HG02623 (cell line): Measurements from ENCODE around the gene CHST11.
A peak's percentile ranks its signal among the peaks of the same experiment; 100 is the strongest.

Experiments used
- ATAC-seq: cut with Tn5 transposase; IDR thresholded peaks from one replicate; pipeline ENCODE4 v1.9.1; 2021; ENCODE audit warnings: moderate library complexity; ENCODE audit not compliant: unreplicated experiment

CHST11 gene

DNA sequence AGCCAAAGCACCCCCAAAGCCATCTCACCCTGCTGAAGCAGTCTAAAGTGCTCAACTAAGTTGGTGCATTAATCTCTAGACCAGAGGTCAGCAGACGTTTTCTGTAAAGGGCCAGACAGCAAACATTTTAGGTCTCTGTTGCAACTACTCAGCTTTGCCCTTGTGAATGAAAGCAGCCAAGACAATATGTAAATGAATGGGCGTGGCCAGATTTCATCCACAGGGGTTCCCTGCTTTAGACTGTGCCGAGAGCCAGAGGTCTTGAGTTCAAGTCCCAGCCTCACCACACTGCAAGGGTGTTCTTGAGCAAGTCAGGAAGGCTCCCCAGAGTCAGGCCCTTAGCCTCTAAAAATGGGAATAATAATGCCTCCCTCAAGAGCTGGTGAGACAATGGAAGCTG, 166.2 kb downstream of the CHST11 start:
- no peak for ATAC-seq

DNA sequence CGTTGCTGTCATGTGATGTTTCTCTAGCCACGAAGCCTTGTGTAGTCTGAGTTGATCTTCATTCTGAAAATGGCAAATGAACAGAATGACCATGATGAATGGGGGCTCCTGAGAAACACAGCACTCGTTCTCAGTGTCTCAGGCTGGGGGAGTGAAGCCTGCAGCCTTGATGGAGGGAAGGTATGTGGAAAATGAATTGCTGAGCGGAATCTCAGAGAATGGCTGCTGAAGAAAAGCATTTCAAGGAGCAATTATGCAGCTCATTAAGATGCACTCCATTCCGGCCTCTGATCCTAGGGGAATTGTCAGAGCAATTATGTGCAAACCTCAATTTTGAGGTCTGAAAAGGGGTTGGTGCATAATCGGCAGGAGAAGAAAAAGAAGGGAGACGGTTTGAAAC, 167.1 kb downstream of the CHST11 start:
- ATAC-seq, result no peak

DNA sequence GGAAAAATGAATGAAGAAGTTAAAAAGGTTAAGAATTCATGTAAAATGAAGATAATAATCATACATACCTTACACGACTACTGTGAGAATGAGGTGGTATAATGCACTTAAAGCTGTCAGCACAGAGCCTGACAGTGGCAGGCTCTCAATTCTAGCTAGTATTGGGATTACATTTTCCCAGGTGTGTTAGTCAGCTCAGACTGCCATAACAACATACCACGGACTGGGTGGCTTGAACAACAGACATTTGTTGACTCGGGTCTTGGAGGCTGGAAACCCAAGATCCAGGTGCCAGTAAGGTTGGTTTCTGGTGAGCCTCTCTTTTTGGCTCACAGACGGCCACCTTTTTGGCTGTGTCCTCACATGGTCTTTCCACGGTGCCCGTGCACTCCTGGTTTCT, 167.8 kb downstream of the CHST11 start:
- no peak for ATAC-seq

- ATAC-seq, result no peak
These were observed 169.5 kb downstream of the CHST11 start for GRCh38 chr12:104626069-104626837.

- no peak for ATAC-seq
These were observed 170.7 kb downstream of the CHST11 start for GRCh38 chr12:104627231-104627989.

DNA sequence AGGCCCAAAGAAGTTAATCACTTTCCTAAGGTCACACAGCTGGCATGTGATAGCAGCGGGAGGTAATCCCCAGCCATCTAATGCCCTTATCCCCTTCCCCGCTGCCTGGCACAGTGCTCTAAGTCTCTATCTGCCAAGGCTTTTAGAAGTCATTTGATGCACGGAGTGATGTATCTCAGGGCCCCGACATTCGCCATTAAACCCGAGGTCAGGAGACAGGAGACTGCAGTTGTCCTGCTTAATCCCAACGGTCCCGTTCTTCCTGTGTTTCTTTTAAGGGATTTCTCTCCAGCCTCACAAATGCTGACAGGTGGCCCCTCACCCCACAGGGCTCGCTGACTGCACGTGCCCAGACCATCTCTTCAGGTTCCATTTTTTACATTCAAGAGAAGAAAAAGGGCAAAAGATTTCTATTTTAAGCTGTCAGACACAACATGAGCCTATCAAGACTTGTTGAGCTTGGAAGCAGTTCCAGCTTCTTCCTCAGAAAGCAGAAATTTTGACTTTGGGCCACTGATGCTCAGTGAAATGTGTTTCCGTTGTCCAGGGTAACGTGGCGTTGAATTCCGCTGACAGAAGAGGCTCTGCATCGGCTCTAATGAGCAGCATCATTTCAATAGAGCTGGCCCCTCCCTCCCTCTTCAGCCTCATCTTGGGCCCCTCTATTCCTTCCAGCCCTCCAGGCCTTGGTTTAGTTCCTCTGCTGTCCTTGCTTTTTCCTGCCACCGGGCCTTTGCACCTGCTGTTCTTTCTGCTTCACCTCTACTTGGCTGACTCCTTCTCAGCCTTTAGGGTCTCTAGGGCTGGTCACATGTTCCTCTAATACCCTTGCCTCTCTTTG, 171.5 kb downstream of the CHST11 start:
- no peak for ATAC-seq

GRCh38 chr12:104628831-104629135, 172.0 kb downstream of the CHST11 start:
- no peak for ATAC-seq

DNA sequence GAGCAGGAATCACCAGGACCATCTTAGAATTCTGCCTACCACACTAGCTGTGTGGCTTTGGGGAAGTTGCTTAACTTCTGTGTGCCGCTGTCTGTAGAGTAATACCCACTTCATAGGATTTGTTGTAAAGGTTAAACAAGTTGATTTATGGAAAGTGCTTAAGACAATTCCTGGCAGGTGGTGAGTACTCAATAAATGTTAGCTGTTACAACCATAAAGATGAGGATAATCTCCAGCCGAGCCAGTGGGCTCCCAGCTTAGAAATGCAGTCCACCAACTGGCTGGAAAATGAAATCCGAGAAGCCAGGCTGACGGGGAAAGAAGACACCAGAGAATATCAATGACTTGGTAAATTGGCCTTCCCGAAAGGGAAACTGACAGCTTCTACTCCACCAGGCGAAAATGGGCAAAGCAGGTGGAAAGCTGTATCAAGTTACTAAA, 173.5 kb downstream of the CHST11 start:
- ATAC-seq, result no peak

GRCh38 chr12:104631867-104632266, 175.1 kb downstream of the CHST11 start:
- ATAC-seq, result no peak

DNA sequence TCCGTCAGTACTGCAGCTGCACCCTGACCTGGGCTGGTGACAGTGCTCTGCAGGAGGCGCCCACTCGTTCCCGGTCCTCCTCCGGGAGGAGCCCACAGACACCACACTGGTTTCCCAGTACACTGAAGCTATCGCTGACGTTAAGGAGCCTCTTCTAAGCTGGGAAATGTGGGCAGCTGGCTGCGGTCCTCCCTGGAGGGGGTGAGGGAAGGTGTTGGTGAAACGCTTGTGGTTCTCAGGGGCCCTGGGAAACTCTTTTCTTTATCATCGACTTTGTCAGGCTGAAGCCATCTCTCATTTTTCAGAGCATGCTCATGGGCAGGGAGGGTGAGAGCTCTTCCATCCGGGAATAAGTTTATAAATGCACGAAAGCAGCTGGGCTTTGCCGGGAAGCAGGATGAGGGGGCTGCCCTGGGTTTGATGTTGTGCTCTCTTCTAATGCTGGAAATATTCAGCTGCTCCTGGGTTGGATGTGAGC, 176.0 kb downstream of the CHST11 start:
- no peak for ATAC-seq

GRCh38 chr12:104634044-104634443, 177.3 kb downstream of the CHST11 start:
- no peak for ATAC-seq

DNA sequence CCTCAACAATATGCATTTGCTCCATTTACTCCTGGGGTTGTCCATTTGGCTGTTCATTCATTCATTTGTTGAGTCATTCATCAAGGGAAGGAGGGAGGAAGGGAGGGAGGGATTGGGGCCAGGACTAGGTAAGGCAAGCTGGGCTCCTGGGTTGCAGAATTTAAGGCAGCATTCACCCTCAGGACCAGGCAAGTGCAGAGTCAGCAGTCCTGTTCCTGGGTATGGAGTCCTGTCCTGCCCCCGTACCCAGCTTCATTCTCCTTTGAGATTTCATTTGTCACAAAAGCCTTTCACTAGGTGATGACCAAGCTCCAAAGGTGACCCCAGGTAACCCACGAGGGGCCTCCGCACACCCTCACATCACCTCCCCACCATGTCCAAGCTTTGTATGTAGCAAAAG, 178.1 kb downstream of the CHST11 start:
- no peak for ATAC-seq

- ATAC-seq, result no peak
These were observed 179.0 kb downstream of the CHST11 start for GRCh38 chr12:104635607-104636343.

- ATAC-seq, result no peak
These were observed 179.7 kb downstream of the CHST11 start for GRCh38 chr12:104636496-104636895.

DNA sequence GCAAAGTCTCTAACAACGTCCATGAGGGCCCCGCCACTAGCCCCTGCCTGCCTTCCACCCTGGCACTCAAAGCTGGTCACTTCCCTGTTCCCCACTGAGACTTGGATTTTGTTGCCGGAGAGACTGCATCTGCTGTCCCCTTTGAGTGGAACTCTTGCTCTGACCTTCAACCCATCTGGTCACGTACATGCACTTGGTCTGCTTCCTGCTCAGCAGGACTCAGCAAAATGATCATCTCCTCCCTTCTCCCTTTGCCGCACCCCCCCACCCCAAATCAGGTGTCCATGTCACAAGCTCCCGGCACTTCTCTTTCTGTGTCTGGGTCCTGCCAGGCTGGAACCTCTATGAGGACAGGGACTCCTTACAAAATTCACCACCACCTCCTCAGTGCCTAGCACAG, 180.9 kb downstream of the CHST11 start:
- no peak for ATAC-seq

GRCh38 chr12:104638218-104638850, 181.6 kb downstream of the CHST11 start:
- ATAC-seq, result no peak

GRCh38 chr12:104638851-104639240, 182.1 kb downstream of the CHST11 start:
- no peak for ATAC-seq

DNA sequence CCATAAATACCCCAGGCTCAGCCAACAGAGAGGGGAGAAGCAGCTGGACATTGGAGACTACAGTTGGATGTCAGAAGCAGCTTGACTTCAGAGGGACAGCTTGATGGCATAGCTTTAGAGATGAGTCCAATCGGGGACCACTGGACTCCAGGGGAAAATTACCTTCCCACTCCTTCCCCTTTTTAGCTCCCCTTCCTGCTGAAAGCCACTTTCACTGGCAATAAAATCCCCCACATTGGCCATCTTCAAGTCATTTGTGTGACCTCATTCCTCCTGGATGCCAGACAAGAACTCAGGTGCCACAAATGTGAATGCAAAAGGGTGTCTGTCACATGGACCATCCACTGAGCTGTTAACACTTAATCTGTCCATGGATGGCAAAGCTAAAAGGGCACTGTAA, 184.2 kb downstream of the CHST11 start:
- no peak for ATAC-seq

DNA sequence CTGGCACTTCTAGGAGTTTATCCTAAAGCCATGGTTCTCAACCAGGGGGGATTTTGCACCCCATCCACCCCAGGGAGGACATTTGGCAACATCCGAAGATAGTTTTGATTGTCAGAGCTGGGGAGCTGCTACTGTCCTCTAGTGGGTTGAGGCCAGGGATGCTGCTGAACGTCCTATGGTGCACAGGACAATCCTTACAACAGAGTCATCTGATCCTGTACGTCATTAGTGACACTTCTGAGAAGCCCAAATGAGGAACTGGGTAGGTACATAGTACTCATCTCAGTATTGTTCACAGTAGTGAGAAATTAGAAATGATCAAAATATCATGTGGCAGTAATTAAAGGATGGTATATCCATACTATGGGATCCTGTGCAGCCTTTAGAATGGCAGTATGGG, 185.1 kb downstream of the CHST11 start:
- peak; percentile 92 for ATAC-seq

- no peak for ATAC-seq
These were observed 186.5 kb downstream of the CHST11 start for GRCh38 chr12:104643093-104643818.
